ENCODE results near the gene TRDN.
"Not testable (repeated sequence)": the region's sequence is repeated elsewhere in the genome, so short reads cannot be mapped to it uniquely, and the experiment has no call there.

TRDN gene

DNA sequence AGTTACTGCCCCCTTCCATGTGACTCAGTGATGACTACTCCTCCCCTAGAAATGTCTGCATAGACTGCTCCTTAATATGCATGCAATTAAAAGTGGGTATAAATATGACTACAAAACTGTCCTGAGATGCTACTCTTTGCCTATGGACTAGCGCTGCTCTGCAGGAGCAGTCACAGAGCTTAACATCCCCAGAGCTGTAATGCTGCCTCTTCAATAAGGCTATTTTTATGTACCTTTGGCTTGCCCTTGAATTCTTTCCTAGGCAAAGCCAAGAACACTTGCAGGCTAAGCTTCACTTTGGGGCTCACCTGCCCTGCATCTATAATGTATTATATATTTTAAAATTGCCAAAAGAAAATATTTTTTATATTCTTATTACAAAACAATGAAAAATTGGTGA lies 341.6 kb downstream of the TRDN start:
- DNase-seq (ENCODE audit: low read depth): no peak

DNA sequence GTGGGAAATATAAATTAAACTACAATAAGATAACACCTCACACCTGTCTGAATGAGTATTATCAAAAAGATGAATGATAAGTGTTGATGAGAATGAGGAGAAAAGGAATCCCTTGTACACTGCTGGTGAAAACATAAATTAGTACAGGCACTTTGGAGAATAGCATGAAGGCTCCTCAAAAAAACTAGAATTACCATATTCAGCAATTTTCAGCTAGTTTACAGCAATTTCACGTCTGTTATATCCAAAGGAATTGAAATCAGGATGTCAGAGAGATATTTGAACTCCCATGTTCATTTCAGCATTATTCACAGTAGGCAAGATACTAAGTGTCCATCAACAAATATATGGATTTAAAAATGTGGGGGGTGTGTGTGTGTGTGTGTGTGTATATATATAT lies 348.1 kb downstream of the TRDN start:
- DNase-seq (ENCODE audit: low read depth): no peak

DNA sequence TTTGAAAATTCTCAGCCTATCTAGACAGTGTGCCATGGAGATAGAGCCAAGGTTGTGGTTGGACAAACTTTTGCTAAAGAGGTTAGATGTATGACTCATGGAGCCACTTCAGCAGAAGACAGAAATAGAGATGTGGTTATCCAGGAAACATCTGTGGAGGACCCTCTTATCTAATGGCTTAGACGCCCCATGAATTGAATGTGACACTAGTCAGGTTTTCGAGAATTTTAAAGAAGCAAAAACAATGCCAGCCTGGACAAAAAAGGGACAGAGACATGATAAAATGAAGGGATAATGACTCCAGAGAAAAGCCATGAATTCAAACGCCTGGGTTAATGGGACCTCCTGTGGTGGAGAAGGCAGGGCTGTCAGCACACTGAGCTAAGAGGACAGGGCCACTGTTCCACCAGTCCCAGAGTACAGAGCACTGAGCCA lies 360.2 kb downstream of the TRDN start:
- DNase-seq (ENCODE audit: low read depth): no peak

DNA sequence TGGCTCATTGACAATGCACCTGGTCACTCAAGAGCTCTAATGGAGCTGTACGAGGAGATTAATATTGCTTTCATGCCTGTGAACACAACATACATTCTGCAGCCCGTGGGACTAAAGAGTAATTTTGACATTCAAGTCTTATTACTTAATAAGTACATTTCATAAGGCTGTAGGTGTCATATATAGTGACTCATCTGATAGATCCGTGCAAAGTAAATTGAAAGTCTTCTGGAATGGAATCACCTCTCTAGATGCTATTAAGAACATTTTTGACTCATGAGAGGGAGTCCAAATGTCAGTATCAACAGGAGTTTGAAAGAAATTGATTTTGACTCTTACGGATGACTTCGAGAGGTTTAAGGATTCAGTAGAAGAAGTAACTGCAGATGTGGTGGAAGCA lies 372.8 kb downstream of the TRDN start:
- no peak for DNase-seq (ENCODE audit: low read depth)

DNA sequence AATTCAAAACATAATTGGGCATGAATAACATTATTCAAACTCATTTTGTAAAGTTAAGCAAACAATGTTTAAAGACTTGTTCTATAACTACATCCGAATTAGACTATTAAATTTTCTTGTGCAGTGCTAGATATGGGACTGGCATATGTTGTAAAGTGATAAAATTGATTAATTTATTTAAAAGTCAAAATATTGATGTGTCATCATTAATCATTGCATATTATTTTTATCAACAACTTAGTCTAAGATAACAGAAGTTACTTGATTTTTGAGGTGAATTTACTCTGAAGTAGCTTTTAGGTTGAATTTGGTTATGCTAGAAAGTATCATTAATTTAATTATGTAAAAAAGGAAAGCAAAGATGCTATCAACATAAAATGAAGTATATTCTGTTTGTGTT lies 396.1 kb downstream of the TRDN start:
- no peak for DNase-seq (ENCODE audit: low read depth)

DNA sequence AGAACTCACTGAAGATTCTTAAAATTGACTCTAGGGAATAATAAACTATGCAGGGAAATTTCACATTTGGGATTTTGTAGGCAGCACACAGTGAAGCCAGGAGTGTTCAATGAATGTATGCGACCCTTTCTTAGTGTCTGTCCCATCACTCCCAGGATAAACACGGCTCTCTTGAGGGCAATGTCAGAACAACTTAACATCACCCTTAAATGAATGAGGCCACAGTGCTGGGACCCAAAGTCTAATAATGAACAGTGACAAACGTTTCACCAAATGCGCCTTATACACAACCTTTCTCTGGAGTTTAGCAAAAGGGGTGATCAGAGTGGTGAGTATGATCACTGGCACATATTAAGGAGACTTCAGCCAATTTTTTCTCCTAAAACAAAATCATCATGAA lies 403.4 kb downstream of the TRDN start:
- no peak for DNase-seq (ENCODE audit: low read depth)

DNA sequence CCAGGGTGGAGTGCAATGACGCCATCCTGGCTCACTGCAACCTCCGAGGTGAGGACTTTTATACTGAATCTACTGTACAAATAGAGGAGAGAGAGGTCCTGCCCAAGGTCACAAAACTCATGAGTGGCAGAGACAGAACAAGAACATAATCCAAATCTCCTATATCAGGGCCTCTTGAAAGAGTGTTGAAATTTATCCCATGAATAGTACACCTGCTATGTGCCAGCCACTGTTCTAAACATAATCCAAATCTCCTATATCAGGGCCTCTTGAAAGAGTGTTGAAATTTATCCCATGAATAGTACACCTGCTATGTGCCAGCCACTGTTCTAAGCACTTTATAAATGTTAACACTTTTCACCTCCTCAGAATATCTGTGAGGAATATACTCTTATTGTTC lies 409.0 kb downstream of the TRDN start:
- DNase-seq (ENCODE audit: low read depth): not testable (repeated sequence)

DNA sequence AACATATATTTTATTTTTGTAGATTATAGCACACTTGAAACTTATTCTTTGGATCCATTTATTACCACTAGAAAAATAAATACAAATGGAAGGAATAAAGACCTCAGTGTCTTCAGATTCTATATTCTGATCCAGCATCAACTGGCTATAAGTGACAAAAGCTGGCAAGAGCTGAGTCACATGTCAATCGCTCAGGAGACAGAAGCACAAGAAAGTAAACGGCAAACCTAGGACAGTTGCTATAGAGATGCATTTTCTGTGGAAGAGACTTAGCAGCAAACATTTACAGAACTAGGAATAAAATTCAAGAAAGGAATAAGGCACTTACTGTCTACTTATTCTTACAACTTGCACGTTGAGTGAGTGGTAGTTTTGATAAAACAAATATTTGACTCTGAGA lies 410.4 kb downstream of the TRDN start:
- DNase-seq (ENCODE audit: low read depth): no peak

DNA sequence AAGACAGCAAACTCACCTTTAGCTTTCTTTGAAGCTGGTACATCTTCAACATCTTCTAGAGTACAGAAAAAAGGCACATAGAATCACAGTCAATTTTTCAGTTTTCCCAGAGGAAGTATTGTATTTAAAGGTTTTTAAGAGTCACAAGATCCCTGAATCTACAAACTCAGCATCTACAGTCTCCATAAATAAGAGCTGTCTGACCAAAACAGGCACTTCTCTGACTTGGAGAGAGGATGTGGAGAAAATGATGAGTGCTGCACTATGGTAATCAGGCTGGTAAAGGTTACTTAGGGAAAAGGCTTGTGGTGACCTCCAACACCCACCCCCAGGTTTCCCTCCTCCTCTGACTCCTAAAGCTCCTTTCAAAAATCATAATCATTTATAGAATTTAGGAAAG lies 412.7 kb downstream of the TRDN start:
- DNase-seq (ENCODE audit: low read depth): no peak

DNA sequence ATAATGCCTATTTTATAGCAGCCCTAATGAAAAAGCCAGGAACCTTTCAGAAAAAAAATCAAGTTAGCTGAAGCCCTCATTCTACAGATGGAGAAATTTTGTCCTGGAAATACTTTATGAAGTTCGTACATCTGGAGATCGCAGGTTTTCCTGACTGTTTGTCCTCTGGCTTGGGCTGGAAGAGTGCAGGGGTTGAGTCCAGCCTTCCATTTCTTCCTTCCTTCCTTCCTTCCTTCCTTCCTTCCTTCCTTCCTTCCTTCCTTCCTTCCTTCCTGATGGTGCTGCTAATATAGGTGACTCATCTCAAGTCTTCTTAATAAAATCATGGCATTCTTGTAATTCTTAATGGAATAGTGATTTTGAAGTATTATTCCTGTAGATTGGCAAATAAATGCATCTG lies 413.3 kb downstream of the TRDN start:
- no peak for DNase-seq (ENCODE audit: low read depth)

DNA sequence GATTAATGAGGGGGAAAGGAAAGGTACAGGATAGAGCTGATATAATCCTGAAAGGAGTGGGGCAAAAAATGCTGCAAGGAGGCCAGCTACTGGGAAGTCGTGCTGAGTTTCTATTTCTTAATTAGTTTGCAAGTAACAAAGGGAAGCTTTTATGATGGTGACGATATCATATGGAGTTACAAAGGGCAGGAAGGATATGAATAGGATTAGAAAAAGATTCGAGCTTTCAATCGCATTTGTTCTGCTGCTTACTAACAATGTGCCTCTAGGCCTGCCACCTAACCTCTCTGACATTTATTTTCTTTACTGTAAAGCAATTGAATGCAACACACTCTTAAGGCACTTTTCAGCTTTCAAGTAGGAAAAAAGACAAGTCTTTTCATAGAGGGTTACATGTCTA lies 421.5 kb downstream of the TRDN start:
- DNase-seq (ENCODE audit: low read depth): no peak

DNA sequence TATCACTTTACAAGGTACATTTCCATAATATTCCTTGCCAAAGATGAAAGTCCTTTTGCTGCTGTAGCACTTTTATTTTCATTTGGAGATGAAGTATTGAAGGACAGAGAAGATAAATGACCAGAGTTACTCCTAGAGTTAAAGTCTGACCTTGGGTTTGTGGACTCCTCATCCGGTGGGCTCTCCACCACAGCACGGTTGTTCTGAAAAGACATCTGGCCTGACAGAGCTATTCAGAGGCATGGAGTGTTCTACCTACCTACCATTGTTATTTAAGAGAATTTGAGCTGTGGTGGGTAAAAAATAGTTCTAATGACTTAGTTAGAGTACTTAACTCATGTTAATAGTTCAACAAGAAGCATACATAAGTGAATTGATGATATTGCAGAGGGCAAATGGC lies 422.3 kb downstream of the TRDN start:
- DNase-seq (ENCODE audit: low read depth): no peak

DNA sequence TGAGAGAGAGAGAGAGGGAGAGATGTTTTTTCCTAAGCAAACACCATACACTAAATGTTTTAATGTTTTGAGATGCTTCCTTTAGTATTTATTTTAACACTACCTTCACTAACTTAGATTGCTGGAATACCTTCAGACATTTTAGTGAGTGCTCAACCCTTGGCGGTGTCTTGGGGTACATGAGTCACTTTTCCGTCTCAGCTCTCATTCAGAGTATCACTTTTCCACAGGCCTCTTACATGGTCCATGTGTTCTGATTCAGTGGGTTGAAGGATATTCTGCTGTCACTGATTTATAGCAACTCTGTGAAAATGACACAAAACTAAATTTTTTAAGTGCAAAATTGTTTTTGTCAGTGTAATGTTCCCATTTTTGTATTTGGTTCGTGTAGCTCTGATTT lies 422.8 kb downstream of the TRDN start:
- DNase-seq (ENCODE audit: low read depth): no peak

DNA sequence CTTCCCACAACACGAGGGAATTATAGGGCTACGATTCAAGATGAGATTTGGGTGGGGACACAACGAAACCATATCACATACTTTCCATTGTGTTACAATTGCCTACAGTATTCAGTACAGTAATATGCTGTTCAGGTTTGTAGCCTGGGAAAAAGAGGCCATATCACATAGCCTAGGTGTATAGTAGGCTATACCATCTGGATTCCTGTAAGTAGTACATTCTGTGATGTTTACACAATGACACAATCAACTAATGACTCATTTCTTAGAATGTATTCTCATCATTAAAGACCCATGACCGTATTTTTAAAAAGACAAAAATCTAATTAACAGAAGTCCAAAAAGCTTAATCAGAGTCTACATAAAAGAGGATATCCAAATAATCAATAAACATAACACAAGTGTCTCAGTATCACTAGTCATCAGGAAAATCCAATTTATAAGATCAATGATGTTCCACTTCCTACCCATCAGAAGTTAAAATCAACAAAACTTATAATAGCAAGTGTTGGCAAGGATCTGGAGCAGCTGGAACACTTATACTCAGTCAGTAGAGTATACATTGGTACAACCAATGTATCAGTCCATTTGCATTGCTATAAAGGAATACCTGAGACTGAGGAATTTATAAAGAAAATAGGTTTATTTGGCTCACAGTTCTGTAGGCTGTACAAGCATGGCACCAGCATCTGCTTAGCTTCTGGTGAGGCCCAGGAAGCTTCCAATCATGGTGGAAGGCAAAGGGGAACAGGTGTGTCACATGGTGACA lies 424.8 kb downstream of the TRDN start:
- no peak for DNase-seq (ENCODE audit: low read depth)

DNA sequence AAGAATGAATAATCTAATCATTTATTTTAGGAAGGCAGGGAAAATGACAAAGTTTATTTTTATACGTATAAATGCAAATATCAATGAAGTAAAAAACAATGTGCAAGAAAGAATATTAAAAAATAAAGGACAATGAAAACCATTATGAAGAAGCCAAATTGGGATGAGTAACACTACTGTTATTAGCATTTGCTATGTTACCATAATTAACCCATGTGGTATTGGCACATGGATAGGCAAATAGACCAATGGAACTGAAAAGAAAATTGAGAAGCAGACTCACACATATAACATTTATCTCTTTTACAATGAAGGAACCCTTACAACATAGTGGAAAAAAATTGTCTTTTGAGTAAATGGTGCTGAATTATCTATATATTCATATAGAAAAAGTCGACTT lies 426.1 kb downstream of the TRDN start:
- no peak for DNase-seq (ENCODE audit: low read depth)

DNA sequence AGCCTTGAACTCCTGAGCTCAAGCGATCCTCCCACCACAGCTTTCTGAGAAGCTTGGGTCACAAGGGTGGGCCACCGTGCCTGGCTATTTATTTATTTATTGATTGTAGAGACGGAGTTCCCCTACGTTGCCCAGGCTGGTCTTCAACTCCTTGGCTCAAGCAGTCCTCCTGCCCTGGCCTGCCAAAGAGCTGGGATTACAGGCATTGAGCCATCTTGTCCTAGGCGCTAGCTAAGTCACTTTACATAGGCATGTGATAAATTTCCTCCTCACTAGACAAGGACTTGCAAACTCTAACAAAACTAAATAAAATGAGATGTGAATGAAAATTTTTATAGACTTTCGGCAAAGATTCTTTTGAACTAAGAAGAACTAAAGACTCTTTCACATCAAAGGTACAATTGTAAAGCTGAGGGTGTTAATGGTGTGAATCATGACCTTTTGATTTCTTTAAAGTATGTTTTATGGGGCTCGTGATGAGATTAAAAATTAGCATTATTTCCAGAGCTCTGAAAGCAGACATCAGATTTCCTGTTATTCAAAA lies 428.7 kb downstream of the TRDN start:
- no peak for DNase-seq (ENCODE audit: low read depth)

DNA sequence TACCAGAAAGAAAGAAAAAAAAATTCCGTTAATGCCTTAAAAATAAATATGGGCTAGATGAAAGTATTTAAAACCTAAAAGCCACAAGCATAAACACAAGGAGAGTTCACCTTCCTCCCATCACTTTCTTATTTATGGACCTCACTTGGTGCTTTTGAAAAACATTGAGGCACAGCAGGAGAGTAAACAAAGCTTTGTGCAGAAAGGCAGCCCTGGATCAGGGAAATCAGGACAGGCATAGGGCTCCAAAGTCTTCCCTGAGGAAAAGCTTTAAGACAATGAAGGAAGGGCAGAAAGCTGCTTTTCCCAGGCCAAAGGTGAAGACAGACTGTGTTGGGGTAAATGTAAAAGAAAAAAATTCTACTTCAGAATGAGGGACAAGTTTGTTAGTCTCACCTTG lies 432.8 kb downstream of the TRDN start:
- no peak for DNase-seq (ENCODE audit: low read depth)

DNA sequence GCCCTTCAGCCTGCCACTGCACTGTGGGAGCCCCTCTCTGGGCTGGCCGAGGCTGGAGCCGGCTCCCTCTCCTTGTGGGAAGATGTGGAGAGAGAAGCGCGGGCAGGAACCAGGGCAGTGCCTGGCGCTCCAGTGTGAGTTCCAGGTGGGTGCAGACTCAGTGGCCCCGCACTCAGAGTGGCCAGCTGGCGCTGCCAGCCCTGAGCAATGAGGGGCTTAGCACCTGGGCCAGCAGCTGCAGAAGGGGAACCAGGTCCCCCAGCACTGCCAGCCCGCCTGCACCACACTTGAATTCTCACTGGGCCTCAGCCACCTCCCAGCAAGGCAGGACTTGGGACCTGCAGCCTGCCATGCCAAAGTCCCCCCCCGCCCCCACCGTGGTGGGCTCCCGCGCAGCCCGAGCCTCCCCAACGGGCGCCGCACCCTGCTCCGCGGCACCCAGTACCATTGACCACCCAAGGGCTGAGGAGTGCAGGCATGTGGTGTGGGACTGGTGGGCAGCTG lies 434.8 kb downstream of the TRDN start:
- no peak for DNase-seq (ENCODE audit: low read depth)

DNA sequence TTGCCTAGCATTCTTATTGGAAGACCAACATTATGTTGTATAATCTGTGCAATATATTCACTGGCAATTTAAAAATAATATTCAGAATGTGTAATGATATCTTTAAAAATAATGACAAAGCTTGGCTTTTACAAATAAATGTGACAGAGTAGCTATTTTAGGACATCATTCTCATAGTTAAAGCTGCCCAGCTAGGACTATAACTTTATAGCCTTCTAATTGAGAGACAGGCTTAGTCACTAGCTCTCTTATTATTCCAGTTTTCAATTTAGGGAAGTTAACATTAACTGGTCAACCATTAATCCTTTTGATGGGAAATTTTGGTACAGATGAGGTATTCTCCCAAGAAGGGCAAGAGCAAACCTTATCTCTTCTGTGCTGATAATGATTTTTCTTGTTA lies 443.5 kb downstream of the TRDN start:
- no peak for DNase-seq (ENCODE audit: low read depth)

DNA sequence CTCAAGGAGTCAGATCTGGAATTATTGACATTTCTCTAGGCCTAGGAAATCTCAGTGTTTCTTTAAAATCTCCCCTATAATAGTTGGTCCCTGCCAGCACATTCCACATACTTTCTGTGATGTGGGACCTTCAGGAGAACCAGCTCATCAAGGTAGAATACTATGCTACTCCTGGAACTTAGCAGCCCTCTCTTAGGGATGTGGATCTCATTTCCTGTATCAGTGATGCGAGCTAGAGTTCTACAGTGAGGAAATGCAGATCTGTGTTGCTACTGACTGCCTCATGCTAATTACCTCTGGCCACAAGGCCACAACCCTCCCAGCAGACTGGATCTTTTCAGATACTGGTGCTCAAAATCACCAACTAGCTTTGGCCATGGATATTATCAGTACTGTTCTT lies 446.9 kb downstream of the TRDN start:
- no peak for DNase-seq (ENCODE audit: low read depth)

DNA sequence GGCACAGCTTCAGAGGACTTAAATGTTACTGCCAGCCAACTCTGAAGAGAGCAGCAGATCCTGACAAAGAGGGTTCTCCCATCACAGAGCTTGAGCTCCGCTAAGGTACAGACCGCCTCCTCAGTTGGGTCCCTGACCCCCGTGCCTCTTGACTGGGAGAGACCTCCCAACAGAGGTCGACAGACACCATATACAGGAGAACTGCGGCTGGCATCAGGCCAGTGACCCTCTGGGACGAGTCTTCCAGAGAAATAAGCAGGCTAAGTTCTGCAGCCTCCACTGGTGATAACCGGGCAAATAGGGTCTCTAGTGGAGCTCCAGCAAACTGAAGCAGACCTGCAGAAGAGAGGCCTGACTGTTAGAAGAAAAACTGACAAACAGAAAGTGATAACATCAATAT lies 453.8 kb downstream of the TRDN start:
- DNase-seq (ENCODE audit: low read depth): no peak

DNA sequence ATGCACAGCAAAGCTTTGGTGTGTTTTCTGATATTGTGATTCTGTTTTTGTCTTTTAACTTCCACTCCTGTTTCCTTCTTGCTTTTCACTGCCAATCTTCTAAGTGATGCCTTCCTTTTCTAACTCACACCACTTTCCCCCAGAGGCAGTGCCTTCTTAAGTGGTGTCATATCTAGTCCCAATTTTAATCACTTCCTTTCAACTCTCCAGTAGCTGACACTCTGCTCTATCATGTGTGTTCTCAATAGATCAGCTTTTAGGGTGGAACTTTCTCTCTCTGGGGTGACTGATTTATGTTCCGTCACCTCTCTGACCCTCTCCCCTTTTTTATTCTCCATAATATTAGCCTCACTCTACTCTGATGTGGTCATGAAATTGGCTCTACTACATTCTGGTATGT lies 460.0 kb downstream of the TRDN start:
- DNase-seq (ENCODE audit: low read depth): no peak

DNA sequence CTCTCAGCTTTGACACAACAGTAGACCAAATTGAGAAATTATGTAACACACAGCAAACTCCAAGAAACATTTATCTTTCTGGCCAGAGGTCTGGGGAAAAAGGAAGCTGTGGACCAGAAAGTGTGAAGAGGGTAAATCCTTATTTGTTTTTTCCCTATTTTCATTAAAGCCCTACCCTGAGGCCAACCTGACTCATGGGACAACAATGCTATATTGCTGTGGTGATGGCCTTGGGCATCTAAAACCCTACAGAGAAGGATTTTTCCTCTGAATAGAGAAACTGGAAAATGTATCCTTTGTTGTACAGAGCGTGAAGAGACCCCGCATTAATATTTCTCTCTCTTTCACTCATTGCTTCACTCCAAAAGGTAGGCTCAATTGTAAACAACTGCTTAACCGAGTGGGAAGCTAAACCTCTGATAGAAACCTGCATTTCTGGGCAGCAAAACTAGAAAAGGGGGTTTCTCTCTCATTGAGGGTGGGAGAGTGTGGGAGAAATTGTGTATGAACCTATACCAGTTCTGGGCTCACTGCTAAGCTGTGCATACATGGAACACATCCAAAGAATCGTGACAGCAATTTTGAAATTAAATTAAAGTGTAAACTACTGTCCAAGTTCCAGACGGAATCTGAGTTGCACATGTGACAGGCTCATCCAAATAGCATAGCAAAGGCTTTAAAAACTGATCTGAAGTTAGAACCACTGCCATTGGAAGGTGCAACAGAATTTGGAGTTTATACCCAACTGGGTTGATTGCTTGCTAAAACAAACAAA lies 465.2 kb downstream of the TRDN start:
- DNase-seq (ENCODE audit: low read depth): no peak

DNA sequence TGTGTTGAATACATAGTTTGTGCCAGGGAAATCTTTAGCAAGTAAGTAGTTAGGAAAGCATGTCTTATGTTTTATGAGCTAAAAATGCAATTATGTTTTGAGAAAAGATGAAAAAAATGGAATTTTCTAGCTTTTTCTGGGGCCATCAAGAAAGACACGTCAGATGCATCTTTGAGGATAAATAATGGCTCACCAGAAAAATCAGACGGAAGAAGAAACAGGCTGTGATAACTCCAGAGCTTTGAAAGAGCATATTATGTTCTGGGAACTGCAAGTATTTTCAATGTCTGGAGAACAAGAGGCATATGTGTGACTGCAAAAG lies 467.0 kb downstream of the TRDN start:
- no peak for DNase-seq (ENCODE audit: low read depth)
